ENCODE data around the gene OR56A5.
"Not testable (repeated sequence)": the region's sequence is repeated elsewhere in the genome, so short reads cannot be mapped to it uniquely, and the experiment has no call there.

The OR56A5 gene

DNA sequence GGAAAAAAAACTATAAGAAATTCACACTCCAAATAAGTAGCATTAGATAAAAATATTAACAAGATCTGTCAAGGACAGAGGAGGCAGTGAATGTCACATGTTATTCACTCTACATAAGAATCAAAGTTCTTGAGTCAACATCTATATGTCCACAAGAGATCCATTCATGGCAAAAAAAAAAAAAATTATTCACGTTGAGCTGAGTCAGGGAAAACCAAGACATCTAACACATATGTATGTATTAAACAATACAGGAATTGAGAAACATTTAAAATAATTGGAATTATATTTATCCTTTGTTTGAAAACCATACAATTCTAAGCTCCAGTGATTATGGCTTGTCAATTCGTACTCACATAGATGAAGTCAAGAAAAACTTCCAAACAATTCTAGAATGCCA, 1.3 kb downstream of the OR56A5 start:
- no peak overlapping the region for H3K4me3 ChIP-seq (ENCODE audit: low read depth, low read length)
- TF ChIP-seq, protein P1, sequence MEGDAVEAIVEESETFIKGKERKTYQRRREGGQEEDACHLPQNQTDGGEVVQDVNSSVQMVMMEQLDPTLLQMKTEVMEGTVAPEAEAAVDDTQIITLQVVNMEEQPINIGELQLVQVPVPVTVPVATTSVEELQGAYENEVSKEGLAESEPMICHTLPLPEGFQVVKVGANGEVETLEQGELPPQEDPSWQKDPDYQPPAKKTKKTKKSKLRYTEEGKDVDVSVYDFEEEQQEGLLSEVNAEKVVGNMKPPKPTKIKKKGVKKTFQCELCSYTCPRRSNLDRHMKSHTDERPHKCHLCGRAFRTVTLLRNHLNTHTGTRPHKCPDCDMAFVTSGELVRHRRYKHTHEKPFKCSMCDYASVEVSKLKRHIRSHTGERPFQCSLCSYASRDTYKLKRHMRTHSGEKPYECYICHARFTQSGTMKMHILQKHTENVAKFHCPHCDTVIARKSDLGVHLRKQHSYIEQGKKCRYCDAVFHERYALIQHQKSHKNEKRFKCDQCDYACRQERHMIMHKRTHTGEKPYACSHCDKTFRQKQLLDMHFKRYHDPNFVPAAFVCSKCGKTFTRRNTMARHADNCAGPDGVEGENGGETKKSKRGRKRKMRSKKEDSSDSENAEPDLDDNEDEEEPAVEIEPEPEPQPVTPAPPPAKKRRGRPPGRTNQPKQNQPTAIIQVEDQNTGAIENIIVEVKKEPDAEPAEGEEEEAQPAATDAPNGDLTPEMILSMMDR (IDR thresholded peaks at IDR 0.05; ENCODE audit: insufficient read depth, low read depth, low read length, missing control alignments): no peak

DNA sequence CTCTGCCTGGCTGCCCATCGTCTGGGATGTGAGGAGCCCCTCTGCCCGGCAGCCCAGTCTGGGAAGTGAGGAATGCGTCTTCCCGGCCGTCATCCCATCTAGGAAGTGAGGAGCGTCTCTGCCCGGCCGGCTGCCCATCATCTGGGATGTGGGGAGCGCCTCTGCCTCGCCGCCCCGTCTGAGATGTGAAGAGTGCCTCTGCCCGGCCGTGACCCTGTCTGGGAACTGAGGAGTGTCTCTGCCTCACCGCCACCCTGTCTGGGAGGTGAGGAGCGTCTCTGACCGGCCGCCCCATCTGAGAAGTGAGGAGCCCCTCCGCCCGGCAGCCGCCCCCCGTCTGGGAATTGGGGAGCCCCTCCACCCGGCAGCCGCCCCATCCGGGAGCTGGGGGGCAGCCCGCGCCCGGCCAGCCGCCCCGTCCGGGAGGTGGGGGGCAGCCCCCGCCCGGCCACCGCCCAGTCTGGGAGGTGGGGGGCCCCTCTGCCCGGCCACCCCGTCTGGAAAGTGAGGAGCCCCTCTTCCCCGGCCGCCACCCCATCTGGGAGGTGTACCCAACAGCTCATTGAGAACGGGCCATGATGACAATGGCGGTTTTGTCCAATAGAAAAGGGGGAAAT, 7.5 kb downstream of the OR56A5 start:
- not testable (repeated sequence) for DNase-seq (ENCODE audit: low read depth); H3K4me3 ChIP-seq (ENCODE audit: low read depth, low read length)

More for the DNA sequence above, 1.3 kb downstream of the OR56A5 start:
- DNase-seq (ENCODE audit: low read depth): no peak

- DNase-seq (ENCODE audit: low read depth): no peak
- TF ChIP-seq, protein P1 (IDR thresholded peaks at IDR 0.05; ENCODE audit: insufficient read depth, low read depth, low read length, missing control alignments): no peak
- no peak overlapping the region for H3K4me3 ChIP-seq (ENCODE audit: low read depth, low read length)
Measured at GRCh38 chr11:5955586-5955985, 12.7 kb downstream of the OR56A5 start.

GRCh38 chr11:5941951-5942350, 26.3 kb downstream of the OR56A5 start, which contains the start of gene OR56A3:
TSS of gene OR56A3 (plus strand) at chr11:5942251. CDS start at chr11:5947347, 5,096 bp downstream.
- TF ChIP-seq, protein P1 (IDR thresholded peaks at IDR 0.05; ENCODE audit: insufficient read depth, low read depth, low read length, missing control alignments): no peak
- DNase-seq (ENCODE audit: low read depth): no peak
- no peak within 1 kb of the TSS for H3K4me3 ChIP-seq (ENCODE audit: low read depth, low read length)

- no peak overlapping the region for H3K4me3 ChIP-seq (ENCODE audit: low read depth, low read length)
- TF ChIP-seq, protein P1 (IDR thresholded peaks at IDR 0.05; ENCODE audit: insufficient read depth, low read depth, low read length, missing control alignments): no peak
- DNase-seq (ENCODE audit: low read depth): no peak
Measured at GRCh38 chr11:5940748-5941147, 27.5 kb downstream of the OR56A5 start.

- H3K4me3 ChIP-seq (ENCODE audit: low read depth, low read length): no peak overlapping the region
- DNase-seq (ENCODE audit: low read depth): no peak
- TF ChIP-seq, protein P1 (IDR thresholded peaks at IDR 0.05; ENCODE audit: insufficient read depth, low read depth, low read length, missing control alignments): no peak
Measured at GRCh38 chr11:5938603-5938965, 29.7 kb downstream of the OR56A5 start.

DNA sequence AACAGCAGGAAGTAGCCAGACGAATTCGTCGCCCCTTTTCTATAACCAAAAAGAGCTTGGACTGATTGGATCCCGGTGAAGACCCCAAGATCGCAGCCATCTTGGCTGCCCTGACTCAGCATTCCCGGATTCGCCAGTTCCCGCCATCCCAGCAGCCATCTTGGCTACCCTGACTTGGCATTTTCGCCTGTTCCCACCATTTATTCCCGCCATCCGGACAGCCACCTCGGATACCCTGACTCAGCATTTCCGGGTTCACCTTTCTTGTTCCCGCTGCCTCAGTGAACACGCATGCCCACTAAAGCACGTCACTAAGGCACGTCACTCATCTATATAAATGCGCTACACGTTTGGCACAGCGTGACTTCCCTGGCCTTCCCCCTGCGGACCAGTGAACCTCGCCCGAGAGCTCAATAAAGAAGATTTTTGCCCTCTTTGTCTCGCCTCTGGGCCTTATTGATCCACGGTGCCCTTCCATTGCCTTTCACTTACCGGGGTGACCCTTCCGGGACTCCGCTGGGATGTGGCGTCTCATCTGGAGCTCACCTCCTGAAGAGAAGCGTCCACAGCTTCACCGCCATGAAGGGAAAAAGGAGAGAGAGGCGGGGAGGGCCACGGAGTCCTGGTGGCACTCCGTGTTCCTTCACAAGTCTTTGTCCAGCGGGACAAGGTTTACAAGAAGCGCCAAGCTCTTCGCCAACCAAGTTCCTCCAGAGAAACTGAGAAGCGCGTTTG, 30.3 kb downstream of the OR56A5 start:
- no peak overlapping the region for H3K4me3 ChIP-seq (ENCODE audit: low read depth, low read length)
- TF ChIP-seq, protein P1 (IDR thresholded peaks at IDR 0.05; ENCODE audit: insufficient read depth, low read depth, low read length, missing control alignments): no peak
- no peak for DNase-seq (ENCODE audit: low read depth)
